Activated CD4-positive, alpha-beta T cell treated with anti-CD3 and anti-CD28 coated beads, Interleukin-2, amount 50 U/mL, for 16 hours (primary cell): Measurements from ENCODE around the gene PIEZO2.
"Not testable (repeated sequence)": the region's sequence is repeated elsewhere in the genome, so short reads cannot be mapped to it uniquely, and the experiment has no call there.

Experiments used
- DNase-seq: peaks from one replicate; pipeline ENCODE4 v3.0.0-alpha.2; 2020

The PIEZO2 gene

GRCh38 chr18:10953672-10954071 is 195.7 kb downstream of the PIEZO2 start:
- DNase-seq = no peak

GRCh38 chr18:10951631-10952544 is 197.5 kb downstream of the PIEZO2 start:
- DNase-seq = no peak

GRCh38 chr18:10950876-10951630 is 198.3 kb downstream of the PIEZO2 start:
- no peak for DNase-seq

- DNase-seq = no peak
Observed at GRCh38 chr18:10950080-10950875, 199.1 kb downstream of the PIEZO2 start.

- DNase-seq = no peak
Observed at GRCh38 chr18:10949655-10950054, 199.7 kb downstream of the PIEZO2 start.

GRCh38 chr18:10948421-10948820 is 200.9 kb downstream of the PIEZO2 start:
- no peak for DNase-seq

- no peak for DNase-seq
Observed at GRCh38 chr18:10946058-10946457, 203.3 kb downstream of the PIEZO2 start.

- no peak for DNase-seq
Observed at GRCh38 chr18:10942998-10943397, 206.4 kb downstream of the PIEZO2 start.

GRCh38 chr18:10939822-10940221 is 209.5 kb downstream of the PIEZO2 start:
- DNase-seq = no peak

GRCh38 chr18:10937743-10938640 is 211.4 kb downstream of the PIEZO2 start:
- no peak for DNase-seq

GRCh38 chr18:10936176-10937053 is 213.0 kb downstream of the PIEZO2 start:
- no peak for DNase-seq

- DNase-seq = no peak
Observed at GRCh38 chr18:10935588-10935987, 213.8 kb downstream of the PIEZO2 start.

GRCh38 chr18:10933648-10934047 is 215.7 kb downstream of the PIEZO2 start:
- not testable (repeated sequence) for DNase-seq

GRCh38 chr18:10930076-10930475 is 219.3 kb downstream of the PIEZO2 start:
- no peak for DNase-seq

- DNase-seq = peak; percentile 21
Observed at GRCh38 chr18:10928772-10929373, 220.5 kb downstream of the PIEZO2 start.

- DNase-seq = peak; percentile 13
Observed at GRCh38 chr18:10928011-10928771, 221.2 kb downstream of the PIEZO2 start.

- no peak for DNase-seq
Observed at GRCh38 chr18:10927286-10927992, 221.9 kb downstream of the PIEZO2 start.

GRCh38 chr18:10926621-10927161 is 222.7 kb downstream of the PIEZO2 start:
- peak; percentile 6 for DNase-seq

GRCh38 chr18:10924290-10924689 is 225.1 kb downstream of the PIEZO2 start:
- DNase-seq = no peak
